K562 (cell line): ENCODE measurements around the gene LITAF.

Source experiments
- CTCF ChIP-seq, 3 experiments: IDR thresholded peaks in 2 of 3; conservative IDR thresholded peaks in 1 of 3; 2 replicates each; pipeline ENCODE4 v1.5.1; 2011 to 2012; ENCODE audit warnings: low read length in 3 of 3, mild to moderate bottlenecking in 3 of 3, control low read depth in 2 of 3, improper control_type of control experiment in 1 of 3, inconsistent platforms in 1 of 3, low read depth in 1 of 3, mixed read lengths in 1 of 3, moderate library complexity in 1 of 3; ENCODE audit not compliant: insufficient read depth in 2 of 3
- FOXA1 ChIP-seq: fragments of 450-650 bp; IDR thresholded peaks from 2 replicates; pipeline ENCODE4 v1.6.1; 2016; ENCODE audit warnings: mild to moderate bottlenecking, borderline replicate concordance
- FOXM1 ChIP-seq, 2 experiments: fragments of 450-650 bp in 1 of 2; sonication (generic) in 1 of 2; formaldehyde crosslinking in 1 of 2; IDR thresholded peaks; 2 replicates each; pipeline versions ENCODE4 v1.6.1 to v1.9.0; 2017 to 2022; ENCODE audit warnings: low read depth in 2 of 2, mild to moderate bottlenecking in 2 of 2, missing genetic modification reagents in 1 of 2, moderate library complexity in 1 of 2
- GTF2F1 ChIP-seq: IDR thresholded peaks from 2 replicates; pipeline ENCODE4 v1.6.1; 2011; ENCODE audit warnings: low read depth, low read length, improper control_type of control experiment
- KDM5B ChIP-seq: fragments of 200-600 bp; sonication (generic); IDR thresholded peaks from 2 replicates; pipeline ENCODE4 v1.6.1; 2012; ENCODE audit warnings: low read depth, mild to moderate bottlenecking, moderate library complexity, low read length, control low read depth, inconsistent platforms; ENCODE audit not compliant: insufficient replicate concordance
- RBM17 ChIP-seq: fragments of 200-400 bp; formaldehyde crosslinking; IDR thresholded peaks from 2 replicates; pipeline ENCODE4 v1.6.1; 2017; ENCODE audit warnings: low read depth, mild to moderate bottlenecking, low read length, borderline replicate concordance
- RCOR1 ChIP-seq, 2 experiments: IDR thresholded peaks; 2 replicates each; pipeline ENCODE4 v1.6.1; 2012; ENCODE audit warnings: low read depth in 2 of 2, low read length in 2 of 2, borderline replicate concordance in 1 of 2, improper control_type of control experiment in 1 of 2
- SP1 ChIP-seq: sonication (generic); formaldehyde crosslinking; IDR thresholded peaks from 2 replicates; pipeline ENCODE4 v1.8.1; 2022; ENCODE audit warnings: mild to moderate bottlenecking, missing genetic modification reagents
- ZNF121 ChIP-seq: sonication (generic); formaldehyde crosslinking; conservative IDR thresholded peaks from 2 replicates; pipeline ENCODE4 v1.8.0; 2022; ENCODE audit warnings: missing genetic modification reagents
- ZNF263 ChIP-seq: sonication (generic); formaldehyde crosslinking; IDR thresholded peaks from 2 replicates; pipeline ENCODE4 v1.8.0; 2022; ENCODE audit warnings: mild to moderate bottlenecking, missing genetic modification reagents, borderline replicate concordance
- ZNF347 ChIP-seq: fragments of 450-650 bp; formaldehyde crosslinking; IDR thresholded peaks from 2 replicates; pipeline ENCODE4 v1.4.0; 2020; ENCODE audit warnings: low read depth, mild to moderate bottlenecking, moderate library complexity
- TF ChIP-seq, protein P1 (sequence below): fragments of 200-600 bp; sonication (generic); IDR thresholded peaks from one replicate; pipeline ENCODE4 v1.6.1; 2012; ENCODE audit warnings: mild to moderate bottlenecking, low read depth, low read length, inconsistent platforms

- TF ChIP-seq RBM17 = no peak
- no peak for TF ChIP-seq FOXM1 (IDR thresholded peaks at IDR 0.05; ENCODE audit: low read depth)
- TF ChIP-seq FOXM1 (CRISPR knock-in tag; IDR thresholded peaks at IDR 0.05; ENCODE audit: low read depth) = no peak
- no peak for TF ChIP-seq CTCF (IDR thresholded peaks at IDR 0.05 in 2 of 3, conservative IDR thresholded peaks at IDR 0.05 in 1 of 3; ENCODE audit: insufficient read depth in 2 of 3, low read depth in 1 of 3, low read length in 3 of 3)
- TF ChIP-seq, protein P1, sequence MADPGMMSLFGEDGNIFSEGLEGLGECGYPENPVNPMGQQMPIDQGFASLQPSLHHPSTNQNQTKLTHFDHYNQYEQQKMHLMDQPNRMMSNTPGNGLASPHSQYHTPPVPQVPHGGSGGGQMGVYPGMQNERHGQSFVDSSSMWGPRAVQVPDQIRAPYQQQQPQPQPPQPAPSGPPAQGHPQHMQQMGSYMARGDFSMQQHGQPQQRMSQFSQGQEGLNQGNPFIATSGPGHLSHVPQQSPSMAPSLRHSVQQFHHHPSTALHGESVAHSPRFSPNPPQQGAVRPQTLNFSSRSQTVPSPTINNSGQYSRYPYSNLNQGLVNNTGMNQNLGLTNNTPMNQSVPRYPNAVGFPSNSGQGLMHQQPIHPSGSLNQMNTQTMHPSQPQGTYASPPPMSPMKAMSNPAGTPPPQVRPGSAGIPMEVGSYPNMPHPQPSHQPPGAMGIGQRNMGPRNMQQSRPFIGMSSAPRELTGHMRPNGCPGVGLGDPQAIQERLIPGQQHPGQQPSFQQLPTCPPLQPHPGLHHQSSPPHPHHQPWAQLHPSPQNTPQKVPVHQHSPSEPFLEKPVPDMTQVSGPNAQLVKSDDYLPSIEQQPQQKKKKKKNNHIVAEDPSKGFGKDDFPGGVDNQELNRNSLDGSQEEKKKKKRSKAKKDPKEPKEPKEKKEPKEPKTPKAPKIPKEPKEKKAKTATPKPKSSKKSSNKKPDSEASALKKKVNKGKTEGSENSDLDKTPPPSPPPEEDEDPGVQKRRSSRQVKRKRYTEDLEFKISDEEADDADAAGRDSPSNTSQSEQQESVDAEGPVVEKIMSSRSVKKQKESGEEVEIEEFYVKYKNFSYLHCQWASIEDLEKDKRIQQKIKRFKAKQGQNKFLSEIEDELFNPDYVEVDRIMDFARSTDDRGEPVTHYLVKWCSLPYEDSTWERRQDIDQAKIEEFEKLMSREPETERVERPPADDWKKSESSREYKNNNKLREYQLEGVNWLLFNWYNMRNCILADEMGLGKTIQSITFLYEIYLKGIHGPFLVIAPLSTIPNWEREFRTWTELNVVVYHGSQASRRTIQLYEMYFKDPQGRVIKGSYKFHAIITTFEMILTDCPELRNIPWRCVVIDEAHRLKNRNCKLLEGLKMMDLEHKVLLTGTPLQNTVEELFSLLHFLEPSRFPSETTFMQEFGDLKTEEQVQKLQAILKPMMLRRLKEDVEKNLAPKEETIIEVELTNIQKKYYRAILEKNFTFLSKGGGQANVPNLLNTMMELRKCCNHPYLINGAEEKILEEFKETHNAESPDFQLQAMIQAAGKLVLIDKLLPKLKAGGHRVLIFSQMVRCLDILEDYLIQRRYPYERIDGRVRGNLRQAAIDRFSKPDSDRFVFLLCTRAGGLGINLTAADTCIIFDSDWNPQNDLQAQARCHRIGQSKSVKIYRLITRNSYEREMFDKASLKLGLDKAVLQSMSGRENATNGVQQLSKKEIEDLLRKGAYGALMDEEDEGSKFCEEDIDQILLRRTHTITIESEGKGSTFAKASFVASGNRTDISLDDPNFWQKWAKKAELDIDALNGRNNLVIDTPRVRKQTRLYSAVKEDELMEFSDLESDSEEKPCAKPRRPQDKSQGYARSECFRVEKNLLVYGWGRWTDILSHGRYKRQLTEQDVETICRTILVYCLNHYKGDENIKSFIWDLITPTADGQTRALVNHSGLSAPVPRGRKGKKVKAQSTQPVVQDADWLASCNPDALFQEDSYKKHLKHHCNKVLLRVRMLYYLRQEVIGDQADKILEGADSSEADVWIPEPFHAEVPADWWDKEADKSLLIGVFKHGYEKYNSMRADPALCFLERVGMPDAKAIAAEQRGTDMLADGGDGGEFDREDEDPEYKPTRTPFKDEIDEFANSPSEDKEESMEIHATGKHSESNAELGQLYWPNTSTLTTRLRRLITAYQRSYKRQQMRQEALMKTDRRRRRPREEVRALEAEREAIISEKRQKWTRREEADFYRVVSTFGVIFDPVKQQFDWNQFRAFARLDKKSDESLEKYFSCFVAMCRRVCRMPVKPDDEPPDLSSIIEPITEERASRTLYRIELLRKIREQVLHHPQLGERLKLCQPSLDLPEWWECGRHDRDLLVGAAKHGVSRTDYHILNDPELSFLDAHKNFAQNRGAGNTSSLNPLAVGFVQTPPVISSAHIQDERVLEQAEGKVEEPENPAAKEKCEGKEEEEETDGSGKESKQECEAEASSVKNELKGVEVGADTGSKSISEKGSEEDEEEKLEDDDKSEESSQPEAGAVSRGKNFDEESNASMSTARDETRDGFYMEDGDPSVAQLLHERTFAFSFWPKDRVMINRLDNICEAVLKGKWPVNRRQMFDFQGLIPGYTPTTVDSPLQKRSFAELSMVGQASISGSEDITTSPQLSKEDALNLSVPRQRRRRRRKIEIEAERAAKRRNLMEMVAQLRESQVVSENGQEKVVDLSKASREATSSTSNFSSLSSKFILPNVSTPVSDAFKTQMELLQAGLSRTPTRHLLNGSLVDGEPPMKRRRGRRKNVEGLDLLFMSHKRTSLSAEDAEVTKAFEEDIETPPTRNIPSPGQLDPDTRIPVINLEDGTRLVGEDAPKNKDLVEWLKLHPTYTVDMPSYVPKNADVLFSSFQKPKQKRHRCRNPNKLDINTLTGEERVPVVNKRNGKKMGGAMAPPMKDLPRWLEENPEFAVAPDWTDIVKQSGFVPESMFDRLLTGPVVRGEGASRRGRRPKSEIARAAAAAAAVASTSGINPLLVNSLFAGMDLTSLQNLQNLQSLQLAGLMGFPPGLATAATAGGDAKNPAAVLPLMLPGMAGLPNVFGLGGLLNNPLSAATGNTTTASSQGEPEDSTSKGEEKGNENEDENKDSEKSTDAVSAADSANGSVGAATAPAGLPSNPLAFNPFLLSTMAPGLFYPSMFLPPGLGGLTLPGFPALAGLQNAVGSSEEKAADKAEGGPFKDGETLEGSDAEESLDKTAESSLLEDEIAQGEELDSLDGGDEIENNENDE = no peak
- TF ChIP-seq RCOR1 (IDR thresholded peaks at IDR 0.05; ENCODE audit: borderline replicate concordance in 1 of 2, low read depth in 2 of 2, low read length in 2 of 2) = no peak
- TF ChIP-seq ZNF263 (CRISPR knock-in tag) = no peak
- TF ChIP-seq KDM5B = no peak
- no peak for TF ChIP-seq GTF2F1
- TF ChIP-seq ZNF121 (CRISPR knock-in tag) = no peak
- no peak for TF ChIP-seq ZNF347 (CRISPR knock-in tag)
- no peak for TF ChIP-seq SP1
- TF ChIP-seq FOXA1 = no peak
Measured at GRCh38 chr16:11624205-11624604, 37.5 kb upstream of the LITAF start.
